NCI-H460 (cell line): ENCODE results near the gene PSMB7. TPM values are rescaled to one million over a fixed set of nuclear protein-coding genes. Genes with fewer than 3 reads are reported as not detected.
A peak's percentile ranks its signal among the peaks of the same experiment; 100 is the strongest.

ENCODE experiments used
- DNase-seq: peaks from one replicate; pipeline ENCODE4 v3.0.0-alpha.2; 2016; ENCODE audit warnings: low read depth; ENCODE audit errors: extremely low read depth
- polyA plus RNA-seq: library from polyadenylated mRNA; depleted of rRNA; stranded (reverse); fragments of >200 nt; gene quantifications from 2 replicates; pipeline ENCODE4 v1.2.3, GENCODE V29; 2014; cell fraction: nucleus; rRNA removed
- total RNA-seq: library from RNA; depleted of rRNA; stranded (reverse); fragments of >200 nt; shearing (Covaris generic); gene quantifications from 2 replicates; pipeline ENCODE4 v1.2.3, GENCODE V29; 2014; rRNA removed

The PSMB7 gene
- 302 and 379 TPM in 2 replicates for total RNA-seq
- 168 and 171 TPM in 2 replicates for polyA plus RNA-seq

- peak; percentile 96 for DNase-seq
These were observed at the start of gene PSMB7 for GRCh38 chr9:124415102-124415851. Gene PSMB7 (minus strand): TSS chr9:124415442. CDS start chr9:124415425, 17 bp downstream.

- DNase-seq = no peak
These were observed 47.5 kb upstream of the PSMB7 start for GRCh38 chr9:124462739-124463138.

- no peak for DNase-seq
These were observed 43.2 kb upstream of the PSMB7 start for GRCh38 chr9:124458441-124458840.

- no peak for DNase-seq
These were observed 42.7 kb upstream of the PSMB7 start for GRCh38 chr9:124457887-124458431.

GRCh38 chr9:124457079-124457886 lies 42.0 kb upstream of the PSMB7 start:
- DNase-seq = no peak

GRCh38 chr9:124456341-124457078 lies 41.3 kb upstream of the PSMB7 start:
- DNase-seq = no peak

GRCh38 chr9:124455820-124456219 lies 40.6 kb upstream of the PSMB7 start:
- DNase-seq = no peak

GRCh38 chr9:124454791-124455443 lies 39.7 kb upstream of the PSMB7 start:
- DNase-seq = no peak

- DNase-seq = no peak
These were observed 39.1 kb upstream of the PSMB7 start for GRCh38 chr9:124454296-124454695.

- no peak for DNase-seq
These were observed 38.4 kb upstream of the PSMB7 start for GRCh38 chr9:124453586-124454191.

- no peak for DNase-seq
These were observed 37.8 kb upstream of the PSMB7 start for GRCh38 chr9:124452841-124453585.

- no peak for DNase-seq
These were observed 37.1 kb upstream of the PSMB7 start for GRCh38 chr9:124452326-124452725.

- no peak for DNase-seq
These were observed 35.9 kb upstream of the PSMB7 start for GRCh38 chr9:124450931-124451661.

GRCh38 chr9:124450241-124450924 lies 35.1 kb upstream of the PSMB7 start, which contains the start of gene ADGRD2:
Gene ADGRD2 (plus strand): TSS chr9:124450451. CDS start chr9:124451667, 1,216 bp downstream.
- DNase-seq = no peak

- DNase-seq = no peak
These were observed 34.3 kb upstream of the PSMB7 start for GRCh38 chr9:124449381-124450151.

- DNase-seq = no peak
These were observed 32.8 kb upstream of the PSMB7 start for GRCh38 chr9:124448019-124448418.

- no peak for DNase-seq
These were observed 32.0 kb upstream of the PSMB7 start for GRCh38 chr9:124447297-124447661.
